ENCODE results near the gene TRIM8. TPM values are rescaled to one million over a fixed set of nuclear protein-coding genes. Genes with fewer than 3 reads are reported as not detected.

The TRIM8 gene
- total RNA-seq, 1 donor, result 126 TPM

DNA sequence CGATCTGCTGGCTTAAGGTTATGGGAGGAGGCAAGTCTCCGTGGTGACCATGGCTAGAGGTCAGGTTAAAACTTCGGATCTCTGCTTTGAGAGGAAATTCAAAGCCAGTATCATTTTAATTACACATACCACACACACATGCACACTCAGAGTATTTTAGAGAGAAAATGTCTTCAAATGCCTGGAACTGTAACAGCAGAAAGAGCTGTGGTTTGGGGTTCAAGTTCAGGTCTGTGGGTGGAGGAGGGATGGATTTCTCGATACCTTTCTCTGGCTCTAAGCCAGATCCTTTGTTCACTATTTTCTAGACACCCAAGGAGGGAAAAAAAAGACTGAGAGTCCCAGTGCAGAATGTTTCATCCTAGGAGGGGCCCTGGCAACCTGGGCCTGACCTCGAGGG lies 37.4 kb downstream of the TRIM8 start:
- Histone ChIP-seq H3K79me2 (ENCODE audit: insufficient read depth, low read length) (no peaks in the 10 kb centered on the region), H3K4me3 (ENCODE audit: insufficient read depth, low read length) (no peak overlapping the region), H4K20me1 (ENCODE audit: insufficient read depth, low read length) (no peaks in the 10 kb centered on the region), H3K27ac (ENCODE audit: low read depth, low read length) (no peak overlapping the region), H3K9me3 (ENCODE audit: low read depth, low read length) (no peaks in the 10 kb centered on the region), H2AFZ (ENCODE audit: low read length) (no peak overlapping the region), H3K4me1 (ENCODE audit: insufficient read depth, low read length) (peaks cover 13% of the 10 kb centered on the region), H3K4me2 (ENCODE audit: insufficient read depth, low read length) (no peak overlapping the region), H3K36me3 (ENCODE audit: insufficient read depth, low read length) (peaks cover 13% of the 10 kb centered on the region), H3K27me3 (ENCODE audit: insufficient read depth, low read length) (no peaks in the 10 kb centered on the region)
- TF ChIP-seq, protein P1, sequence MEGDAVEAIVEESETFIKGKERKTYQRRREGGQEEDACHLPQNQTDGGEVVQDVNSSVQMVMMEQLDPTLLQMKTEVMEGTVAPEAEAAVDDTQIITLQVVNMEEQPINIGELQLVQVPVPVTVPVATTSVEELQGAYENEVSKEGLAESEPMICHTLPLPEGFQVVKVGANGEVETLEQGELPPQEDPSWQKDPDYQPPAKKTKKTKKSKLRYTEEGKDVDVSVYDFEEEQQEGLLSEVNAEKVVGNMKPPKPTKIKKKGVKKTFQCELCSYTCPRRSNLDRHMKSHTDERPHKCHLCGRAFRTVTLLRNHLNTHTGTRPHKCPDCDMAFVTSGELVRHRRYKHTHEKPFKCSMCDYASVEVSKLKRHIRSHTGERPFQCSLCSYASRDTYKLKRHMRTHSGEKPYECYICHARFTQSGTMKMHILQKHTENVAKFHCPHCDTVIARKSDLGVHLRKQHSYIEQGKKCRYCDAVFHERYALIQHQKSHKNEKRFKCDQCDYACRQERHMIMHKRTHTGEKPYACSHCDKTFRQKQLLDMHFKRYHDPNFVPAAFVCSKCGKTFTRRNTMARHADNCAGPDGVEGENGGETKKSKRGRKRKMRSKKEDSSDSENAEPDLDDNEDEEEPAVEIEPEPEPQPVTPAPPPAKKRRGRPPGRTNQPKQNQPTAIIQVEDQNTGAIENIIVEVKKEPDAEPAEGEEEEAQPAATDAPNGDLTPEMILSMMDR (IDR thresholded peaks at IDR 0.05; ENCODE audit: extremely low read depth, low read depth, low read length), result no peak
- peak; percentile 9 for DNase-seq (ENCODE audit: insufficient read length, low spot score, missing footprints)

DNA sequence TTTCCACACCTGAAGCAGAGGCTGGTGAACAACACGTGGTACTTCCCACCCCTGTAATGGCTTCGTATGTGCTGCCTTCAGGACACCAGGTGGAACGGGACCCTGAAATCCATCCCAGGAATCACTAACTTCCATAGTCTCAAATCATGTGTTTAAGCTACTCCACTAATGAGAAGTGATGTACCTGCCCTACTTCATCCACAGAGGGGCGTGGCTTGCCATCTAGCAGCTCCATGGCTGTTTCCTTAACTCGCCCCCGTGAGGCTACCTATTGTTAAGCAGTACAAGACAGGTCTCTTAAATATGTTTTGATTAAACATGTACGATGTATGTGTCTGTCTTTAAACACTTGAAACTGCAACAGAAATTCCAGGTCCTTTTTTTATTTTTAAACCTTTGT lies 38.1 kb downstream of the TRIM8 start:
- no peak for DNase-seq (ENCODE audit: insufficient read length, low spot score, missing footprints)
- peaks cover 13% of the 10 kb centered on the region for H3K36me3 ChIP-seq (ENCODE audit: insufficient read depth, low read length)
- H4K20me1 ChIP-seq (ENCODE audit: insufficient read depth, low read length), result no peaks in the 10 kb centered on the region
- no peaks in the 10 kb centered on the region for H3K79me2 ChIP-seq (ENCODE audit: insufficient read depth, low read length)
- no peak overlapping the region for H2AFZ ChIP-seq (ENCODE audit: low read length)
- H3K4me3 ChIP-seq (ENCODE audit: insufficient read depth, low read length), result no peak overlapping the region
- no peak overlapping the region for H3K4me2 ChIP-seq (ENCODE audit: insufficient read depth, low read length)
- no peaks in the 10 kb centered on the region for H3K27me3 ChIP-seq (ENCODE audit: insufficient read depth, low read length)
- TF ChIP-seq, protein P1 (IDR thresholded peaks at IDR 0.05; ENCODE audit: extremely low read depth, low read depth, low read length), result no peak
- no peak overlapping the region for H3K27ac ChIP-seq (ENCODE audit: low read depth, low read length)
- peaks cover 6% of the 10 kb centered on the region for H3K4me1 ChIP-seq (ENCODE audit: insufficient read depth, low read length)
- H3K9me3 ChIP-seq (ENCODE audit: low read depth, low read length), result no peaks in the 10 kb centered on the region

DNA sequence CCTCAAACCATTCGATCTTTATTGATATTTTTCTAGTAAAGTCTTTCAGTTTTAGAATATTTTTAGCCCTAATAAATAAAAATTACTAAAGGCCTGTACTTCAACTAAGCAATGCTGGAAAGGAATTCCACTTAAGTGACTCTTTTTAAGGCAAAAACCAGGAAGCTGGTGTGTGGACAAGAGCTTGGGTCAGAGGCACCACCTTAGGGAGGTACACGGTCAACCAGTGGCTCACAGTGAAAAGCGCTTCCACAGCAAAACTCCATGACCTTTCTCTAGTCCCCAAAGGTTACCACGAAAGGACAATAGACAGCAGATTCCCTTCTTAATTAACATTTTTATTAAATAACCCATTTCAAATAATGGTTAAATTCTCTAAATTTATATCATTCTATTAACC lies 38.7 kb downstream of the TRIM8 start:
- H3K4me2 ChIP-seq (ENCODE audit: insufficient read depth, low read length), result no peak overlapping the region
- no peak overlapping the region for H3K27ac ChIP-seq (ENCODE audit: low read depth, low read length)
- peaks cover 3% of the 10 kb centered on the region for H3K4me1 ChIP-seq (ENCODE audit: insufficient read depth, low read length)
- no peak overlapping the region for H2AFZ ChIP-seq (ENCODE audit: low read length)
- no peaks in the 10 kb centered on the region for H3K9me3 ChIP-seq (ENCODE audit: low read depth, low read length)
- no peak overlapping the region for H3K4me3 ChIP-seq (ENCODE audit: insufficient read depth, low read length)
- H3K27me3 ChIP-seq (ENCODE audit: insufficient read depth, low read length), result no peaks in the 10 kb centered on the region
- H3K36me3 ChIP-seq (ENCODE audit: insufficient read depth, low read length), result peaks cover 13% of the 10 kb centered on the region
- peak; percentile 10 for DNase-seq (ENCODE audit: insufficient read length, low spot score, missing footprints)
- no peaks in the 10 kb centered on the region for H3K79me2 ChIP-seq (ENCODE audit: insufficient read depth, low read length)
- H4K20me1 ChIP-seq (ENCODE audit: insufficient read depth, low read length), result no peaks in the 10 kb centered on the region
- TF ChIP-seq, protein P1 (IDR thresholded peaks at IDR 0.05; ENCODE audit: extremely low read depth, low read depth, low read length), result no peak

DNA sequence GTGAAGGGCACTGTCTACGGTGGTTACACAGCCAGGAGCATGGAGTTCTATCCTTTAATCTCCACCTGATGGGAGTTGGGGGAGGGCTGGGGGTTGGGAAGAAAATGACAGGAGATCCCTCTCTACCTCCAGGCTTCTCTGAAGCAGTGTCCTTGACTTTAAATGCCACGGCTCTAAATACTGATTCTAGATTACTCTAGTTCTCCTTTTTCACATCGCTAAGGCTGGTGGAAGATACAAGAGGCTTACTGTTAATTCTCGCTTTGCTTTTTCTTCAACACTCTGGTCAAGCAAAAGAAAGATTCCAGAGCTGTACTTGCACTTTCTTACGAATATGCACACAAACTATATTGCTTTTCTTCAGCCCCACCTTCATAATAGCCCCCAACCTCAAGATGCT lies 39.5 kb downstream of the TRIM8 start:
- H3K4me2 ChIP-seq (ENCODE audit: insufficient read depth, low read length), result no peak overlapping the region
- no peak overlapping the region for H3K4me3 ChIP-seq (ENCODE audit: insufficient read depth, low read length)
- no peaks in the 10 kb centered on the region for H3K27me3 ChIP-seq (ENCODE audit: insufficient read depth, low read length)
- no peak for DNase-seq (ENCODE audit: insufficient read length, low spot score, missing footprints)
- no peak overlapping the region for H3K27ac ChIP-seq (ENCODE audit: low read depth, low read length)
- TF ChIP-seq, protein P1 (IDR thresholded peaks at IDR 0.05; ENCODE audit: extremely low read depth, low read depth, low read length), result no peak
- peaks cover 13% of the 10 kb centered on the region for H3K36me3 ChIP-seq (ENCODE audit: insufficient read depth, low read length)
- no peaks in the 10 kb centered on the region for H3K79me2 ChIP-seq (ENCODE audit: insufficient read depth, low read length)
- H4K20me1 ChIP-seq (ENCODE audit: insufficient read depth, low read length), result no peaks in the 10 kb centered on the region
- H3K9me3 ChIP-seq (ENCODE audit: low read depth, low read length), result no peaks in the 10 kb centered on the region
- no peak overlapping the region for H2AFZ ChIP-seq (ENCODE audit: low read length)
- H3K4me1 ChIP-seq (ENCODE audit: insufficient read depth, low read length), result peaks cover 3% of the 10 kb centered on the region

All from osteoblast (primary cell).